Tibial artery (tissue), 4 donors: ENCODE results near the gene SGCA.

Source experiments
- DNase-seq, 2 donors: peaks; one replicate each; pipeline ENCODE4 v3.0.0-alpha.2; 2019
- H3K27ac ChIP-seq, 2 donors: fragments of 200-600 bp; sonication (generic) in 1 of 2; 1 replicate in 1 of 2; 2 replicates in 1 of 2; pipeline ENCODE4 v1.5.1; 2018 to 2019; ENCODE audit warnings: mild to moderate bottlenecking in 1 of 2
- H3K27me3 ChIP-seq, 2 donors: fragments of 200-600 bp; sonication (generic) in 1 of 2; one replicate each; pipeline versions ENCODE4 v1.5.1 to v1.6.0; 2016 to 2019
- H3K36me3 ChIP-seq, 3 donors: fragments of 200-600 bp; sonication (generic) in 2 of 3; one replicate each; pipeline ENCODE4 v1.5.1; 2016 to 2019; ENCODE audit warnings: mild to moderate bottlenecking in 2 of 3
- H3K4me1 ChIP-seq, 4 donors: fragments of 200-600 bp; sonication (generic) in 2 of 4; 1 replicate in 3 of 4; 2 replicates in 1 of 4; pipeline ENCODE4 v1.5.1; 2016 to 2019
- H3K4me3 ChIP-seq, 2 donors: fragments of 200-600 bp; sonication (generic) in 1 of 2; 1 replicate in 1 of 2; 2 replicates in 1 of 2; pipeline ENCODE4 v1.5.1; 2018 to 2019; ENCODE audit warnings: mild to moderate bottlenecking in 2 of 2
- H3K9me3 ChIP-seq, 3 donors: fragments of 200-600 bp; sonication (generic) in 1 of 3; one replicate each; pipeline ENCODE4 v1.5.1; 2016 to 2019
- CTCF ChIP-seq, 2 experiments: fragments of 200-600 bp in 1 of 2; fragments of 450-650 bp in 1 of 2; IDR thresholded peaks; one replicate each; pipeline ENCODE4 v1.5.1; 2017 to 2019; ENCODE audit warnings: antibody characterized with exemption in 2 of 2, mild to moderate bottlenecking in 1 of 2, moderate library complexity in 1 of 2
- intact Hi-C: fragments of 100-400 bp; cut with DNase I; formaldehyde crosslinking; loops from one replicate; pipeline ENCODE4 v1.15.0; 2023; ENCODE audit warnings: low total_unique reads

The SGCA gene

GRCh38 chr17:50171371-50172071, 5.7 kb downstream of the SGCA start:
- H3K9me3 ChIP-seq = no peaks in the 10 kb centered on the region
- peak overlapping the region; percentile 98 to 99 for H3K27ac ChIP-seq
- H3K4me1 ChIP-seq = peaks cover 0 to 64% (median 59%) of the 10 kb centered on the region in 4 donors
- H3K27me3 ChIP-seq = no peaks in the 10 kb centered on the region
- H3K36me3 ChIP-seq = peaks cover 5 to 17% (median 7%) of the 10 kb centered on the region in 3 donors
- intact Hi-C loops = no loop called here
- no peak overlapping the region for H3K4me3 ChIP-seq
- no peak for DNase-seq
- TF ChIP-seq CTCF (IDR thresholded peaks at IDR 0.05) = no peak

GRCh38 chr17:50172130-50172529, 6.3 kb downstream of the SGCA start:
- intact Hi-C loops = no loop called here
- DNase-seq = no peak
- H3K9me3 ChIP-seq = no peaks in the 10 kb centered on the region
- no peak for TF ChIP-seq CTCF (IDR thresholded peaks at IDR 0.05)
- H3K36me3 ChIP-seq = peaks cover 5 to 17% (median 7%) of the 10 kb centered on the region in 3 donors
- H3K4me1 ChIP-seq = peaks cover 0 to 66% (median 61%) of the 10 kb centered on the region in 4 donors
- peak overlapping the region; percentile 98 to 99 for H3K27ac ChIP-seq
- no peaks in the 10 kb centered on the region for H3K27me3 ChIP-seq
- no peak overlapping the region for H3K4me3 ChIP-seq

GRCh38 chr17:50172936-50173334, 7.1 kb downstream of the SGCA start:
- no peak for TF ChIP-seq CTCF (IDR thresholded peaks at IDR 0.05)
- no peak for DNase-seq
- Histone ChIP-seq H3K27me3 (no peaks in the 10 kb centered on the region), H3K36me3 (peaks cover 5 to 17% (median 7%) of the 10 kb centered on the region in 3 donors), H3K4me3 (no peak overlapping the region), H3K9me3 (no peaks in the 10 kb centered on the region), H3K4me1 (peaks cover 0 to 66% (median 61%) of the 10 kb centered on the region in 4 donors), H3K27ac (peak overlapping the region; percentile 98 to 99)
- intact Hi-C loops = no loop called here

- peak; percentile 65 to 87 for DNase-seq
- Histone ChIP-seq H3K36me3 (peaks cover 5 to 17% (median 7%) of the 10 kb centered on the region in 3 donors), H3K27ac (peak overlapping the region; percentile 98 to 99), H3K4me1 (peaks cover 0 to 66% (median 60%) of the 10 kb centered on the region in 4 donors), H3K27me3 (no peaks in the 10 kb centered on the region), H3K9me3 (no peaks in the 10 kb centered on the region), H3K4me3 (no peak overlapping the region)
- intact Hi-C loops = no loop called here
- no peak for TF ChIP-seq CTCF (IDR thresholded peaks at IDR 0.05)
Measured at GRCh38 chr17:50173335-50173941, 7.6 kb downstream of the SGCA start.

- no peaks in the 10 kb centered on the region for H3K9me3 ChIP-seq
- no peak overlapping the region for H3K4me3 ChIP-seq
- peaks cover 0 to 61% (median 57%) of the 10 kb centered on the region in 4 donors for H3K4me1 ChIP-seq
- no peak for DNase-seq
- peaks cover 5 to 17% (median 7%) of the 10 kb centered on the region in 3 donors for H3K36me3 ChIP-seq
- H3K27me3 ChIP-seq = no peaks in the 10 kb centered on the region
- intact Hi-C loops = no loop called here
- no peak for TF ChIP-seq CTCF (IDR thresholded peaks at IDR 0.05)
- H3K27ac ChIP-seq = peak overlapping the region; percentile 98 to 99
Measured at GRCh38 chr17:50174444-50174843, 8.6 kb downstream of the SGCA start.
